Renal cortical epithelial cell (primary cell): ENCODE data around the gene LLGL2. TPM values are rescaled to one million over a fixed set of nuclear protein-coding genes. Genes with fewer than 3 reads are reported as not detected.

Experiments
- DNase-seq: peaks from one replicate; pipeline ENCODE4 v3.0.0-alpha.2; 2011; ENCODE audit warnings: low read depth
- total RNA-seq: library from RNA; depleted of rRNA; stranded (reverse); fragments of >200 nt; gene quantifications from 2 replicates; pipeline ENCODE4 v1.2.3, GENCODE V29; 2014

Gene LLGL2
- total RNA-seq, 1 donor from 2014 or later: 52.5 TPM

- DNase-seq: no peak
These were observed 32.8 kb upstream of the LLGL2 start for GRCh38 chr17:75492555-75493168.

- DNase-seq: no peak
These were observed 31.9 kb upstream of the LLGL2 start for GRCh38 chr17:75493476-75494129.

GRCh38 chr17:75494326-75494877 is 31.1 kb upstream of the LLGL2 start:
- no peak for DNase-seq

- no peak for DNase-seq
These were observed 29.5 kb upstream of the LLGL2 start for GRCh38 chr17:75496005-75496404.

- no peak for DNase-seq
These were observed 27.3 kb upstream of the LLGL2 start for GRCh38 chr17:75498039-75498725.

- DNase-seq: no peak
These were observed 26.7 kb upstream of the LLGL2 start for GRCh38 chr17:75498726-75499213.

- no peak for DNase-seq
These were observed 26.0 kb upstream of the LLGL2 start for GRCh38 chr17:75499313-75500022.

GRCh38 chr17:75500419-75501216 is 24.9 kb upstream of the LLGL2 start:
- no peak for DNase-seq

- DNase-seq: no peak
These were observed 24.0 kb upstream of the LLGL2 start for GRCh38 chr17:75501378-75502071.

GRCh38 chr17:75502072-75502720 is 23.3 kb upstream of the LLGL2 start:
- no peak for DNase-seq

- DNase-seq: no peak
These were observed 22.7 kb upstream of the LLGL2 start for GRCh38 chr17:75502721-75503329.

GRCh38 chr17:75503337-75503950 is 22.1 kb upstream of the LLGL2 start:
- DNase-seq: no peak

GRCh38 chr17:75503976-75504346 is 21.5 kb upstream of the LLGL2 start:
- DNase-seq: no peak

- DNase-seq: no peak
These were observed 20.9 kb upstream of the LLGL2 start for GRCh38 chr17:75504347-75505151.

- no peak for DNase-seq
These were observed 20.4 kb upstream of the LLGL2 start for GRCh38 chr17:75505152-75505409.

- no peak for DNase-seq
These were observed 19.9 kb upstream of the LLGL2 start for GRCh38 chr17:75505640-75506039.

- no peak for DNase-seq
These were observed 19.4 kb upstream of the LLGL2 start for GRCh38 chr17:75506134-75506533.

- no peak for DNase-seq
These were observed 18.6 kb upstream of the LLGL2 start for GRCh38 chr17:75506888-75507287.
